NB4 (cell line): ENCODE data around the gene TNFRSF1B.

Experiments used
- DNase-seq: peaks from one replicate; pipeline ENCODE4 v3.0.0; 2010; ENCODE audit warnings: low read depth
- H3K4me3 ChIP-seq: one replicate; pipeline ENCODE4 v1.5.1; 2011; ENCODE audit warnings: mild to moderate bottlenecking, low read depth, low read length, moderate library complexity
- MYC ChIP-seq: IDR thresholded peaks from 2 replicates; pipeline ENCODE4 v1.6.1; 2011; ENCODE audit warnings: low read depth, low read length
- POLR2A ChIP-seq: IDR thresholded peaks from 2 replicates; pipeline ENCODE4 v1.6.1; 2011; ENCODE audit warnings: mild to moderate bottlenecking; ENCODE audit not compliant: insufficient read length; ENCODE audit errors: extremely low read depth
- TF ChIP-seq, protein P1 (sequence below): IDR thresholded peaks from 2 replicates; pipeline ENCODE4 v1.6.1; 2011; ENCODE audit warnings: low read depth, low read length
- TF ChIP-seq, protein P2 (sequence below): IDR thresholded peaks from one replicate; pipeline ENCODE4 v1.5.1; 2012; ENCODE audit warnings: low read depth, low read length

TNFRSF1B gene

DNA sequence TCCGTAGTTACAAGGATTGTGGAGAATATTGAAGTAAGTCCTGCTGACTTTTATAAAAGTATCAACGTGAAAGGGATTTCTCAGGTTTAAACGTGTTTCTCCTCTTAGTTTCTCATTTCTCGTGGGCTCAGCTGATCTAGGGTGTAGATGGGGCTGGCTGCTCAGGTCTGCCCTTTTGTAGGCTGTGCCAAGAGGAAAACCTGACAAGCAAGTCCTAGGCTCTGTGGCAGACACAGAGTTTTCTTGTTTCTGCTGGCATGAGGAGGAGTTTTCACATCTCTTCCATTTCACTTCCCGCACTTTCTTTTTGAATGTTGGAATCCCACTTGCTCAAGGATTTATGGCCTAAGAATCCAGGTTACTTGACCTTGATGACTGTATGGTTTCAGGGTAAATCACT, 77.8 kb downstream of the TNFRSF1B start:
- TF ChIP-seq, protein P1, sequence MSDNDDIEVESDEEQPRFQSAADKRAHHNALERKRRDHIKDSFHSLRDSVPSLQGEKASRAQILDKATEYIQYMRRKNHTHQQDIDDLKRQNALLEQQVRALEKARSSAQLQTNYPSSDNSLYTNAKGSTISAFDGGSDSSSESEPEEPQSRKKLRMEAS: no peak
- TF ChIP-seq POLR2A (no peak), MYC (no peak)
- TF ChIP-seq, protein P2, sequence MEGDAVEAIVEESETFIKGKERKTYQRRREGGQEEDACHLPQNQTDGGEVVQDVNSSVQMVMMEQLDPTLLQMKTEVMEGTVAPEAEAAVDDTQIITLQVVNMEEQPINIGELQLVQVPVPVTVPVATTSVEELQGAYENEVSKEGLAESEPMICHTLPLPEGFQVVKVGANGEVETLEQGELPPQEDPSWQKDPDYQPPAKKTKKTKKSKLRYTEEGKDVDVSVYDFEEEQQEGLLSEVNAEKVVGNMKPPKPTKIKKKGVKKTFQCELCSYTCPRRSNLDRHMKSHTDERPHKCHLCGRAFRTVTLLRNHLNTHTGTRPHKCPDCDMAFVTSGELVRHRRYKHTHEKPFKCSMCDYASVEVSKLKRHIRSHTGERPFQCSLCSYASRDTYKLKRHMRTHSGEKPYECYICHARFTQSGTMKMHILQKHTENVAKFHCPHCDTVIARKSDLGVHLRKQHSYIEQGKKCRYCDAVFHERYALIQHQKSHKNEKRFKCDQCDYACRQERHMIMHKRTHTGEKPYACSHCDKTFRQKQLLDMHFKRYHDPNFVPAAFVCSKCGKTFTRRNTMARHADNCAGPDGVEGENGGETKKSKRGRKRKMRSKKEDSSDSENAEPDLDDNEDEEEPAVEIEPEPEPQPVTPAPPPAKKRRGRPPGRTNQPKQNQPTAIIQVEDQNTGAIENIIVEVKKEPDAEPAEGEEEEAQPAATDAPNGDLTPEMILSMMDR: no peak
- DNase-seq: no peak
- no peak overlapping the region for H3K4me3 ChIP-seq

DNA sequence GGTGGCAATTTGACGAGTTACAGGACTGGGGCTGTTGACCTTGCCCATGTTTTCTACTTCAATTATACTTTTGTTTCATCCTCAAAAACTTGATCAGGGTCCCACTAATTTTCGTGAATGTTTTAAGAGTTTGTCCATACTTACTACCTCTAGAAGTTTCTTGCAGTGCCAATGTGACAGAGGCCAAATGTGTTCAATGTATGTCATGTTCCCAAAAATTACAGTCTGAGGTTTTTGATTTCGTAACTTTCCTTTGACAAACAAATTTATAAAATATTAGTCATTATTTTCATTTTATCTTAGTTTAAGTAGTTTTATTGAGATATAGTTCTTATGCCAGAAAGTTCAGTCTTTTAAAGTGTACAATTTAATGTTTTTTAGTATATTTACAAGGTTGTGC, 78.3 kb downstream of the TNFRSF1B start:
- no peak for DNase-seq
- no peak for TF ChIP-seq POLR2A
- no peak for TF ChIP-seq MYC
- TF ChIP-seq, protein P2: no peak
- TF ChIP-seq, protein P1: no peak
- no peak overlapping the region for H3K4me3 ChIP-seq

DNA sequence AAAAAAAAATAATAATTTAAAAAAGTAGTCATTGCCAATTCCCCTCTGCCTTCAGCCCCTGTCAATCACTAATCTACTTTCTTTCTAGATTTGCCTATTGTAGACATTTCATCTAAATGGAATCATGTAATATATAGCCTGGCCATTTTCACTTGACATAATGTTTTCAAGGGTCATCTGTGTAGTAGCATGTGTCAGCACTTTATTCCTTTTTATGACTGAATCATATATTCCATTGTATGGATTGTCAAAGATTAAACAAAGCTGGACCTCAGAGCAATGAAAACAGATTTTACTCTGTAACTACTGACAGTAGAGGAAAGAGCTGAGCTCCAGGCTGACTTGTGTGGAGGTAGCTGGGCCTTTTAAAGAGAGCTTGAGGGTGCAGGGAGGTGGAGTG, 78.9 kb downstream of the TNFRSF1B start:
- no peak for DNase-seq
- H3K4me3 ChIP-seq: no peak overlapping the region
- TF ChIP-seq, protein P2: no peak
- TF ChIP-seq MYC: no peak
- TF ChIP-seq, protein P1: no peak
- TF ChIP-seq POLR2A: no peak

DNA sequence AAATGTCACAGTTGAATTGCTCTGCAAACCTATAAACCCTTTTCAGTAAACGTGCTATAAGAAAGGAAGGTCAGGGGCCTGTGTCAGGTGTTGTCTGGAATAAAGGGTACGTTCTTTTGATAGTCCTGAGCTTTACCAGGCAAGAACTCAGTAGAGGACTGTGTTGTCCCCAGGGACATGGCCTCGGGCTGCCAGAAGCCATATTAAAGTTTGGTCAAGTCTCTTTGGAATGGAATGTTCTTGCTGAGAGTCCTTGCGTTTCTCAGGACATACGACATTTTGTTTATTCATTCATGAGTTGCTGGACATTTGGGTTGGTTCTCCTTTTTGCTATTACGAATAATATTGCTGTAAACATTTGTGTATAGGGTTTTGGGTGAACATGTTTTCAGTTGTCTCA, 79.8 kb downstream of the TNFRSF1B start:
- no peak overlapping the region for H3K4me3 ChIP-seq
- no peak for DNase-seq
- TF ChIP-seq POLR2A: no peak
- TF ChIP-seq, protein P2: no peak
- TF ChIP-seq, protein P1: no peak
- TF ChIP-seq MYC: no peak

DNA sequence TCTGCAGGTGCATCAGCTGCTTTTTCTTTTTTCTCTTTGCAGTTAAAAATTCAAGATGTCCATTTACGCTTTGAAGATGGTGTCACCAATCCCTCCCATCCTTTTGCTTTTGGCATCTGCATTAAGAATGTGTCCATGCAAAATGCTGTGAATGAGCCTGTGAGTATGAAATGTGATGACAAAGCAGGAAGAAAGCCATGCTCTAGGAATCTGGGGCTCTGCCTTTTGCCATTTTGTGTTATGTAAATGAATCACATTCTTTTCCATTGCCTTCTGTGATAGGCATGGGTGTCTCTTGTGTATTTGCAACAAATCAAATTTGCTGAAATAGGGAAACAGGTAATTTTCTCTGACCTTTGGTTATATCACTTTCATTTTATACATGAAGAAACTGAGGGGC, 82.4 kb downstream of the TNFRSF1B start:
- no peak for DNase-seq
- TF ChIP-seq, protein P1: no peak
- no peak for TF ChIP-seq POLR2A
- TF ChIP-seq, protein P2: no peak
- TF ChIP-seq MYC: no peak
- H3K4me3 ChIP-seq: no peak overlapping the region

DNA sequence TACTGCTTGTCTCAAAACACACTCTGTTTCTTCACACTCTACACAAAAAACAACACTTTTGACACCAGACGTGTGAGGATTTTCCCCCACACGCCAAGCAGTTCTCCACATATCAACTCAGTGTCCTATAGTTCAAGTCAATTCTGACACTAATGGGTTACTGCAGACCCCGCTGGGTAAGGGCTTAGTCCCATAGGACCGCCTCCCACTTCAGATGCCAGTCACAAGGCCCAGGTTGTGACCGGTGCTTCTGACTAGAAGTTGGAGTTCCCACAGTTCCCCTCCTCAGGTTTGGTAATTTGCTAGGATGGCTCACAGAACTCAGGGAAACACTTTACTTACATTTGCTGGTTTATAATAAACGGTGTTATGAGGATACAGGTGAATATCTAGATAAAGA, 83.0 kb downstream of the TNFRSF1B start:
- no peak for DNase-seq
- H3K4me3 ChIP-seq: no peak overlapping the region
- TF ChIP-seq POLR2A: no peak
- TF ChIP-seq, protein P1: no peak
- TF ChIP-seq, protein P2: no peak
- TF ChIP-seq MYC: no peak
